Nephron (organoid): ENCODE data around the gene DDX20.

Experiments
- H3K27ac Mint-ChIP-seq, 3 experiments: 2 replicates each; pipeline ENCODE4 v1.8.0; 2020; ENCODE audit warnings: mixed read lengths in 3 of 3, mild to moderate bottlenecking in 2 of 3, moderate library complexity in 1 of 3
- H3K27me3 Mint-ChIP-seq: 2 replicates; pipeline ENCODE4 v1.8.0; 2021; ENCODE audit warnings: low read depth, mild to moderate bottlenecking, moderate library complexity, mixed read lengths
- H3K36me3 Mint-ChIP-seq: 2 replicates; pipeline ENCODE4 v1.8.0; 2020; ENCODE audit warnings: low read depth, mixed read lengths
- H3K4me1 Mint-ChIP-seq: 2 replicates; pipeline ENCODE4 v1.8.0; 2020; ENCODE audit warnings: mixed read lengths
- H3K4me3 Mint-ChIP-seq, 3 experiments: 2 replicates each; pipeline ENCODE4 v1.8.0; 2020; ENCODE audit warnings: mild to moderate bottlenecking in 3 of 3, mixed read lengths in 3 of 3, moderate library complexity in 2 of 3
- H3K9me3 Mint-ChIP-seq: 2 replicates; pipeline ENCODE4 v1.8.0; 2020; ENCODE audit warnings: mixed read lengths
- TF ChIP-seq, protein P1 (sequence below), 3 experiments: fragments of 200-600 bp; sonication (generic); IDR thresholded peaks; one replicate each; pipeline ENCODE4 v1.5.0; 2021; ENCODE audit warnings: antibody characterized with exemption in 3 of 3; ENCODE audit not compliant: unreplicated experiment in 3 of 3

The DDX20 gene

GRCh38 chr1:111747947-111748346, 7.8 kb upstream of the DDX20 start:
- Mint-ChIP-seq H3K27me3 (peaks cover 7% of the 10 kb centered on the region), H3K9me3 (no peaks in the 10 kb centered on the region), H3K4me3 (no peak overlapping the region)

DNA sequence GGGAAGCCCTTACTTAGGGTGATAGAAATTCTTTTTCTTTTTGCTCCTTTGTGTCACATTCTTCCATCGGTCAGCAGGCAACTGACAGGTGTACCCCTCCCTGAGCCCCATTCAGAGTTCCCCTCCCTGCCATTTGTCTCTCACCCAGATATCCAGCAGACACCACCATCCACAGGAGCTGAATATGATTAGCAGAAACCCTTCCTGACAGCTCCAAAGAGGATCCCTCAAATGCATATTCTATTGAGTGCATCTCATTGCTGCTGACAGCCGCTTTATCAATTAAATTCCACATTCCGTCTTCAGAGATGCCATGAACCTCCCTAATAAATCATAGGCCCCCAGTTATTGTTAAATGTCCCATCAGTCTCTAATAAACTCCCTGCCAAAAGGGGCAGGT, 6.1 kb upstream of the DDX20 start:
- no peaks in the 10 kb centered on the region for H3K9me3 Mint-ChIP-seq
- TF ChIP-seq, protein P1, sequence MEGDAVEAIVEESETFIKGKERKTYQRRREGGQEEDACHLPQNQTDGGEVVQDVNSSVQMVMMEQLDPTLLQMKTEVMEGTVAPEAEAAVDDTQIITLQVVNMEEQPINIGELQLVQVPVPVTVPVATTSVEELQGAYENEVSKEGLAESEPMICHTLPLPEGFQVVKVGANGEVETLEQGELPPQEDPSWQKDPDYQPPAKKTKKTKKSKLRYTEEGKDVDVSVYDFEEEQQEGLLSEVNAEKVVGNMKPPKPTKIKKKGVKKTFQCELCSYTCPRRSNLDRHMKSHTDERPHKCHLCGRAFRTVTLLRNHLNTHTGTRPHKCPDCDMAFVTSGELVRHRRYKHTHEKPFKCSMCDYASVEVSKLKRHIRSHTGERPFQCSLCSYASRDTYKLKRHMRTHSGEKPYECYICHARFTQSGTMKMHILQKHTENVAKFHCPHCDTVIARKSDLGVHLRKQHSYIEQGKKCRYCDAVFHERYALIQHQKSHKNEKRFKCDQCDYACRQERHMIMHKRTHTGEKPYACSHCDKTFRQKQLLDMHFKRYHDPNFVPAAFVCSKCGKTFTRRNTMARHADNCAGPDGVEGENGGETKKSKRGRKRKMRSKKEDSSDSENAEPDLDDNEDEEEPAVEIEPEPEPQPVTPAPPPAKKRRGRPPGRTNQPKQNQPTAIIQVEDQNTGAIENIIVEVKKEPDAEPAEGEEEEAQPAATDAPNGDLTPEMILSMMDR (IDR thresholded peaks at IDR 0.05; ENCODE audit: unreplicated experiment in 3 of 3): no peak
- peaks cover 7% of the 10 kb centered on the region for H3K27me3 Mint-ChIP-seq
- no peak overlapping the region for H3K4me3 Mint-ChIP-seq
- peaks cover 48% of the 10 kb centered on the region for H3K4me1 Mint-ChIP-seq
- no peaks in the 10 kb centered on the region for H3K36me3 Mint-ChIP-seq
- H3K27ac Mint-ChIP-seq: no peak overlapping the region

More at GRCh38 chr1:111747947-111748346, 7.8 kb upstream of the DDX20 start:
- TF ChIP-seq, protein P1 (IDR thresholded peaks at IDR 0.05; ENCODE audit: unreplicated experiment in 3 of 3): no peak
- Mint-ChIP-seq H3K36me3 (no peaks in the 10 kb centered on the region), H3K27ac (no peak overlapping the region), H3K4me1 (peaks cover 47% of the 10 kb centered on the region)

- no peak overlapping the region for H3K4me3 Mint-ChIP-seq
- no peaks in the 10 kb centered on the region for H3K9me3 Mint-ChIP-seq
- H3K27ac Mint-ChIP-seq: peak overlapping the region in 2 of 3 experiments; percentile 19 to 23
- peaks cover 7% of the 10 kb centered on the region for H3K27me3 Mint-ChIP-seq
- H3K36me3 Mint-ChIP-seq: no peaks in the 10 kb centered on the region
- peaks cover 48% of the 10 kb centered on the region for H3K4me1 Mint-ChIP-seq
- TF ChIP-seq, protein P1 (IDR thresholded peaks at IDR 0.05; ENCODE audit: unreplicated experiment in 3 of 3): no peak
Observed at GRCh38 chr1:111750856-111751255, 4.8 kb upstream of the DDX20 start.

- H3K4me3 Mint-ChIP-seq: no peak overlapping the region
- TF ChIP-seq, protein P1 (IDR thresholded peaks at IDR 0.05; ENCODE audit: unreplicated experiment in 3 of 3): no peak
- peaks cover 7% of the 10 kb centered on the region for H3K27me3 Mint-ChIP-seq
- H3K4me1 Mint-ChIP-seq: peaks cover 43% of the 10 kb centered on the region
- no peaks in the 10 kb centered on the region for H3K36me3 Mint-ChIP-seq
- no peaks in the 10 kb centered on the region for H3K9me3 Mint-ChIP-seq
- H3K27ac Mint-ChIP-seq: no peak overlapping the region
Observed at GRCh38 chr1:111751906-111752575, 3.7 kb upstream of the DDX20 start.

GRCh38 chr1:111754984-111755330, 744 bp upstream of the DDX20 start:
- peaks cover 14% of the 10 kb centered on the region for H3K36me3 Mint-ChIP-seq
- H3K9me3 Mint-ChIP-seq: no peaks in the 10 kb centered on the region
- peaks cover 24% of the 10 kb centered on the region for H3K4me1 Mint-ChIP-seq
- peak overlapping the region; percentile 93 to 98 (median 98) for H3K27ac Mint-ChIP-seq
- H3K4me3 Mint-ChIP-seq: peak overlapping the region; percentile 96 to 97 (median 97)
- TF ChIP-seq, protein P1 (IDR thresholded peaks at IDR 0.05; ENCODE audit: unreplicated experiment in 3 of 3): no peak
- H3K27me3 Mint-ChIP-seq: peaks cover 7% of the 10 kb centered on the region

- TF ChIP-seq, protein P1 (IDR thresholded peaks at IDR 0.05; ENCODE audit: unreplicated experiment in 3 of 3): no peak
- H3K4me3 Mint-ChIP-seq: peak overlapping the region; percentile 96 to 97 (median 97)
- peaks cover 4% of the 10 kb centered on the region for H3K27me3 Mint-ChIP-seq
- peaks cover 25% of the 10 kb centered on the region for H3K36me3 Mint-ChIP-seq
- H3K4me1 Mint-ChIP-seq: peaks cover 16% of the 10 kb centered on the region
- H3K27ac Mint-ChIP-seq: peak overlapping the region; percentile 67 to 93 (median 85)
- H3K9me3 Mint-ChIP-seq: no peaks in the 10 kb centered on the region
Observed at GRCh38 chr1:111756124-111756513, 418 bp downstream of the DDX20 start.
